HEK293 (cell line): ENCODE data around the gene NEMP1.
A peak's percentile ranks its signal among the peaks of the same experiment; 100 is the strongest.
"Not testable (repeated sequence)": the region's sequence is repeated elsewhere in the genome, so short reads cannot be mapped to it uniquely, and the experiment has no call there.

Source experiments
- CTCF ChIA-PET: fragments of 350-600 bp; formaldehyde crosslinking; extraction: SDS; loops from one replicate; lab custom pipeline; 2021; ENCODE audit warnings: antibody characterized with exemption; lab: Yijun Ruan, JAX
- POLR2A ChIA-PET: fragments of 300-600 bp; formaldehyde crosslinking; extraction: SDS; loops from one replicate; lab custom pipeline; 2020; ENCODE audit warnings: antibody characterized with exemption, inconsistent platforms; lab: Yijun Ruan, JAX
- H3K27ac ChIP-seq: fragments of 200-500 bp; sonication (Bioruptor generic); 2 replicates; pipeline ENCODE4 v1.5.1; 2014; ENCODE audit warnings: low read depth, low read length, control low read depth, inconsistent platforms; ENCODE audit errors: extremely low read depth
- H3K36me3 ChIP-seq, 2 experiments: fragments of 200-500 bp in 1 of 2; sonication (Bioruptor generic) in 1 of 2; 1 replicate in 1 of 2; 2 replicates in 1 of 2; pipeline ENCODE4 v1.5.1; 2014 to 2017; ENCODE audit warnings: inconsistent platforms in 2 of 2, low read length in 2 of 2; ENCODE audit not compliant: control insufficient read depth in 2 of 2, insufficient read depth in 1 of 2
- H3K4me1 ChIP-seq: fragments of 200-500 bp; sonication (Bioruptor generic); 2 replicates; pipeline ENCODE4 v1.5.1; 2014; ENCODE audit warnings: mild to moderate bottlenecking, low read length, inconsistent platforms; ENCODE audit not compliant: control insufficient read depth, insufficient read depth
- H3K4me3 ChIP-seq: 2 replicates; pipeline ENCODE4 v1.5.1; 2011; ENCODE audit warnings: low read depth, mild to moderate bottlenecking, control low read depth, low read length, moderate library complexity
- H3K9me3 ChIP-seq: fragments of 200-500 bp; sonication (Bioruptor generic); 2 replicates; pipeline ENCODE4 v1.5.1; 2014; ENCODE audit warnings: low read depth, low read length, inconsistent platforms; ENCODE audit not compliant: control insufficient read depth, insufficient read depth
- GLI4 ChIP-seq: fragments of 450-650 bp; formaldehyde crosslinking; IDR thresholded peaks from 2 replicates; pipeline ENCODE4 v1.5.1; 2016; ENCODE audit warnings: missing biosample characterization, missing genetic modification characterization
- KLF17 ChIP-seq: fragments of 450-650 bp; formaldehyde crosslinking; IDR thresholded peaks from 2 replicates; pipeline ENCODE4 v1.5.1; 2016; ENCODE audit warnings: missing biosample characterization, missing genetic modification characterization
- SP3 ChIP-seq: fragments of 450-650 bp; formaldehyde crosslinking; IDR thresholded peaks from 2 replicates; pipeline ENCODE4 v1.5.1; 2016; ENCODE audit warnings: missing biosample characterization, missing genetic modification characterization
- SP7 ChIP-seq: fragments of 450-650 bp; formaldehyde crosslinking; IDR thresholded peaks from 2 replicates; pipeline ENCODE4 v1.5.1; 2016; ENCODE audit warnings: missing biosample characterization, missing genetic modification characterization
- ZBTB20 ChIP-seq: fragments of 450-650 bp; formaldehyde crosslinking; IDR thresholded peaks from 2 replicates; pipeline ENCODE4 v1.5.1; 2016; ENCODE audit warnings: missing biosample characterization, missing genetic modification characterization
- ZEB2 ChIP-seq: fragments of 450-650 bp; formaldehyde crosslinking; IDR thresholded peaks from 2 replicates; pipeline ENCODE4 v1.5.1; 2016; ENCODE audit warnings: missing biosample characterization, missing genetic modification characterization
- ZFP3 ChIP-seq: fragments of 450-650 bp; formaldehyde crosslinking; IDR thresholded peaks from 2 replicates; pipeline ENCODE4 v1.5.1; 2016; ENCODE audit warnings: low read depth, missing biosample characterization, missing genetic modification characterization
- ZFP37 ChIP-seq: fragments of 450-650 bp; formaldehyde crosslinking; IDR thresholded peaks from 2 replicates; pipeline ENCODE4 v1.5.1; 2016; ENCODE audit warnings: missing biosample characterization, missing genetic modification characterization
- ZNF280C ChIP-seq: fragments of 450-650 bp; formaldehyde crosslinking; IDR thresholded peaks from 2 replicates; pipeline ENCODE4 v1.5.1; 2016; ENCODE audit warnings: missing biosample characterization, missing genetic modification characterization
- ZNF362 ChIP-seq: fragments of 450-650 bp; formaldehyde crosslinking; IDR thresholded peaks from 2 replicates; pipeline ENCODE4 v1.5.1; 2016; ENCODE audit warnings: missing biosample characterization, missing genetic modification characterization
- ZNF391 ChIP-seq: fragments of 450-650 bp; formaldehyde crosslinking; IDR thresholded peaks from 2 replicates; pipeline ENCODE4 v1.5.1; 2016; ENCODE audit warnings: low read depth, missing biosample characterization, missing genetic modification characterization, borderline replicate concordance
- ZNF670 ChIP-seq: fragments of 450-650 bp; formaldehyde crosslinking; IDR thresholded peaks from 2 replicates; pipeline ENCODE4 v1.5.1; 2016; ENCODE audit warnings: missing biosample characterization, missing genetic modification characterization, low read depth
- ZNF76 ChIP-seq: fragments of 450-650 bp; formaldehyde crosslinking; IDR thresholded peaks from 2 replicates; pipeline ENCODE4; 2016; ENCODE audit warnings: low read depth, missing biosample characterization, missing genetic modification characterization, borderline replicate concordance
- TF ChIP-seq, protein P1 (sequence below): fragments of 450-650 bp; formaldehyde crosslinking; IDR thresholded peaks from 2 replicates; pipeline ENCODE4 v1.5.1; 2017; ENCODE audit warnings: missing biosample characterization, missing genetic modification characterization

The NEMP1 gene

DNA sequence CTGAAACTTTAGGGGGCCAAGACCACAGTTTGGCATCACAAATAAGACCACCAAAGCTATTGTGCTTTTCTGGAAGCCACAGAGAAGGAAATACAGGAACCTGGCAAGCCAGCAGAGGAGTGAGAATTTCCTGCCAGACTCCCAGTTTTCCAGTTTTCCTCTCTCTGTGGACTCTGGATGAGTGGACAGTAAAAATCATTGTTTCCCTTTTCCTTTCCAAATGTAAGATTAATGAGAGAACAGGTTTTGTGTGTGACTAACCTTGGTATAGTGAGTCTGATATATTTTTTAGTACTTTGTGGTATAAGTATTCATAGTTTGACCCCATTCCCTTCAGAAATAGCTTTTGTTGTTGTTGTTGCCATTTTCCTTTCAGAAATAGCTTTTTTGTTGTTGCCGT is 59.7 kb downstream of the NEMP1 start:
- Histone ChIP-seq H3K9me3 (no peaks in the 10 kb centered on the region), H3K36me3 (no peaks in the 10 kb centered on the region), H3K4me1 (no peaks in the 10 kb centered on the region), H3K4me3 (no peak overlapping the region), H3K27ac (no peak overlapping the region)
- POLR2A ChIA-PET, result no interaction called here
- no peak for TF ChIP-seq ZNF76 (tag by site-specific recombination)
- TF ChIP-seq ZFP3 (tag by site-specific recombination), result no peak
- no peak for TF ChIP-seq ZFP37 (tag by site-specific recombination)
- TF ChIP-seq, protein P1, sequence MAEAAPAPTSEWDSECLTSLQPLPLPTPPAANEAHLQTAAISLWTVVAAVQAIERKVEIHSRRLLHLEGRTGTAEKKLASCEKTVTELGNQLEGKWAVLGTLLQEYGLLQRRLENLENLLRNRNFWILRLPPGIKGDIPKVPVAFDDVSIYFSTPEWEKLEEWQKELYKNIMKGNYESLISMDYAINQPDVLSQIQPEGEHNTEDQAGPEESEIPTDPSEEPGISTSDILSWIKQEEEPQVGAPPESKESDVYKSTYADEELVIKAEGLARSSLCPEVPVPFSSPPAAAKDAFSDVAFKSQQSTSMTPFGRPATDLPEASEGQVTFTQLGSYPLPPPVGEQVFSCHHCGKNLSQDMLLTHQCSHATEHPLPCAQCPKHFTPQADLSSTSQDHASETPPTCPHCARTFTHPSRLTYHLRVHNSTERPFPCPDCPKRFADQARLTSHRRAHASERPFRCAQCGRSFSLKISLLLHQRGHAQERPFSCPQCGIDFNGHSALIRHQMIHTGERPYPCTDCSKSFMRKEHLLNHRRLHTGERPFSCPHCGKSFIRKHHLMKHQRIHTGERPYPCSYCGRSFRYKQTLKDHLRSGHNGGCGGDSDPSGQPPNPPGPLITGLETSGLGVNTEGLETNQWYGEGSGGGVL, result no peak
- no peak for TF ChIP-seq KLF17 (tag by site-specific recombination)
- TF ChIP-seq ZNF280C, result no peak
- TF ChIP-seq ZNF391 (tag by site-specific recombination), result no peak
- TF ChIP-seq SP7, result no peak
- no peak for TF ChIP-seq ZNF670
- no peak for TF ChIP-seq GLI4 (tag by site-specific recombination)
- TF ChIP-seq ZEB2 (tag by site-specific recombination), result no peak
- CTCF ChIA-PET, result interaction anchor here (0.7 to 6.8 kb wide), 8 partner anchors 12 to 164 kb away, joined by 3 to 60 read pairs (median 5); partner anchors contain the start of genes STAT6 and ZBTB39

DNA sequence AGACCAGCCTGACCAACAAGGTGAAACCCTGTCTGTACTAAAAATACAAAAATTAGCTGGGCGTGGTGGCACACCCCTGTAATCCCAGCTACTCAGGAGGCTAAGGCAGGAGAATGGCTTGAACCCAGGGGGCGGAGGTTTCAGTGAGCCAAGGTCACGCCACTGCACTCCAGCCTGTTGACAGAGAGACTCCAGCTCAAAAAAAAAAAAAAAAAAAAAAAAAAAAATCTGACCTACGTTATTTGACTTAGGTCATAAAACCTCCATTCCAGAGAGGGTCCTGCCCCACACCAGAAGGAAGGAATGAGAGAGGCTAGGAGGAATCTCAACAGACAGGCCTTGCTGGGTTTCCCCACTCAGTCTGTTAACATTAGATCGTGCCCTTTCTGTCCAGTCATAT is 60.2 kb downstream of the NEMP1 start:
- peak; percentile 59; the same call in 1 of the 2 replicates for TF ChIP-seq ZNF362 (tag by site-specific recombination)
- H3K36me3 ChIP-seq, H3K4me3 ChIP-seq, H3K27ac ChIP-seq, H3K4me1 ChIP-seq, H3K9me3 ChIP-seq: not testable (repeated sequence)
- CTCF ChIA-PET, result interaction anchor here (0.7 to 6.8 kb wide), 7 partner anchors 12 to 165 kb away, joined by 3 to 60 read pairs (median 5); partner anchors contain the start of gene ZBTB39
- POLR2A ChIA-PET, result interaction anchor here (0.6 to 0.7 kb wide), 2 partner anchors 12 to 61 kb away, joined by 5 to 7 read pairs; partner anchors contain the start of gene ZBTB39

DNA sequence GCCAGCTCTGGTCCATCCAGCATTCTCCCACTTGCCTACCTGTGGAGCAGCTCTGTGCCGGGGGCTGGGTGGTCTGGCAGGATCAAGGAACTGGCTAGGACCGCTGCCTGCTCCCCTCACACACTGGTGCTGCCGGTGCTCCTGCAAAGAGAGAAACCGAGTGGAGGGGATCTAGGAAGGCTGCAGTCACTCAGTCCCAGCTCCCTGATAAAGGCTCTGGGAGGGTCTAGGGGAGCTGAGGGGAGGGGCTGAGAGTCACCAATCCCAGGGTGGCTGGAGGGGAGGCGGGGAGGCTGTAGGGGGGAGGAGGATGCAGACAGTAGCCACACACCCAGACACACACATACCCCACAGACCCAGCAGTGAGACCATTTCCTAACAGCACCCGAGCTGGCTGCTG is 62.2 kb downstream of the NEMP1 start, which contains the start of gene TAC3:
TAC3 (minus strand) TSS at position 182 of the 400 bp plus-strand sequence. CDS start 732 bp downstream, outside the sequence.
- no peak within 1 kb of the TSS for H3K27ac ChIP-seq
- H3K4me1 ChIP-seq, result no peaks in the 10 kb centered on the region
- TF ChIP-seq SP3, result 0 out of 2 replicates have a peak, but pooled peaks have one; percentile 24
- no peak for TF ChIP-seq ZBTB20 (tag by site-specific recombination)
- TF ChIP-seq, all 188 proteins: peak for 1
- Histone ChIP-seq H3K4me3 (no peak within 1 kb of the TSS), H3K9me3 (no peaks in the 10 kb centered on the region), H3K36me3 (no peaks in the 10 kb centered on the region)
- POLR2A ChIA-PET, result interaction anchor here (0.5 kb wide), 1 partner anchor 264 kb away, joined by 8 read pairs; the partner anchor contains the start of gene PRIM1
- CTCF ChIA-PET, result interaction anchor here (0.5 to 6.8 kb wide), 8 partner anchors 10 to 536 kb away, joined by 3 to 60 read pairs (median 4); partner anchors contain the start of genes MYO1A and ZBTB39
